ENCODE data around the gene PRRT1B. TPM values are rescaled to one million over a fixed set of nuclear protein-coding genes. Genes with fewer than 3 reads are reported as not detected.

PRRT1B gene
- total and polyA plus RNA-seq, 2 of the 4 experiments (the other 2 are of a cell fraction): not detected

GRCh38 chr9:131596430-131596743 is 51.1 kb downstream of the PRRT1B start:
- Histone ChIP-seq H3K4ac (ENCODE audit: low read depth, low read length) (no peak overlapping the region), H2AK9ac (replicated peaks; ENCODE audit: low read depth, low read length, poor library complexity) (peak overlapping the region; percentile 37), H3K36me3 (ENCODE audit: control insufficient read depth, insufficient read depth, low read length) (peaks cover 39% of the 10 kb centered on the region), H4K91ac (ENCODE audit: insufficient read depth, low read depth, low read length) (no peak overlapping the region), H4K8ac (ENCODE audit: low read depth in 2 of 2, low read length in 2 of 2) (no peak overlapping the region), H3K4me3 (ENCODE audit: insufficient read depth, low read depth, low read length) (no peak overlapping the region), H2BK20ac (ENCODE audit: low read depth, low read length) (no peak overlapping the region), H2AK5ac (ENCODE audit: low read depth, low read length) (no peak overlapping the region), H3K14ac (replicated peaks; ENCODE audit: low read depth, low read length) (no peak overlapping the region), H3K9ac (ENCODE audit: low read depth, low read length) (no peak overlapping the region), H2BK15ac (ENCODE audit: low read depth, low read length) (no peak overlapping the region), H3K27ac (ENCODE audit: insufficient read depth, low read length) (no peak overlapping the region), H3K18ac (ENCODE audit: low read depth, low read length) (no peak overlapping the region), H3K9me1 (ENCODE audit: insufficient read depth, low read length) (peaks cover 9% of the 10 kb centered on the region; the same call in 1 of the 2 replicates), H2BK5ac (ENCODE audit: low read depth, low read length, poor library complexity, severe bottlenecking) (no peak overlapping the region), H3K4me2 (ENCODE audit: low read depth, low read length) (no peak overlapping the region), H3K4me1 (ENCODE audit: control insufficient read depth, insufficient read depth, low read length) (0 out of 2 replicates have a peak, but pooled peaks cover 3% of the 10 kb centered on the region), H2AFZ (replicated peaks; ENCODE audit: low read length, poor library complexity) (no peak overlapping the region), H3K79me1 (ENCODE audit: low read depth in 1 of 2, low read length in 2 of 2) (no peaks in the 10 kb centered on the region), H4K20me1 (ENCODE audit: insufficient read depth, low read length) (no peaks in the 10 kb centered on the region; the same call in 1 of the 2 replicates), H4K5ac (ENCODE audit: low read depth, low read length) (no peak overlapping the region), H3K23ac (ENCODE audit: low read depth, low read length) (no peak overlapping the region), H3K27me3 (ENCODE audit: control insufficient read depth, insufficient read depth, low read length) (no peaks in the 10 kb centered on the region), H3K56ac (ENCODE audit: extremely low read depth, insufficient read depth, low read length) (no peak overlapping the region), H2BK120ac (ENCODE audit: low read depth, low read length) (no peak overlapping the region), H3K9me3 (ENCODE audit: control insufficient read depth, insufficient read depth, low read length) (no peaks in the 10 kb centered on the region)
- DNase-seq (no peak), ATAC-seq (ENCODE audit: low read depth) (no peak)
- intact Hi-C loops (cut with micrococcal nuclease) (no loop called here), in situ Hi-C loops (cut with MboI; ENCODE audit: low sequenced_read_pairs) (loop anchor here (25.0 kb wide), 1 partner anchor 666 kb away; no protein-coding TSS in a partner anchor), dilution Hi-C loops (cut with HindIII; ENCODE audit: low sequenced_read_pairs, unreplicated experiment) (no loop called here)
- POLR2A ChIA-PET (ENCODE audit: unreplicated experiment): no interaction called here
- WGBS, 2 experiments (ENCODE audit: extremely low coverage in 2 of 2, insufficient read length in 1 of 2): 100% methylated on average over 2 of the region's 4 CpGs; no CpG with 5 or more reads in 1 of the 2 experiments
- TF ChIP-seq MAFK (IDR thresholded peaks at IDR 0.05; ENCODE audit: low read depth, low read length): no peak
- TF ChIP-seq MAZ (IDR thresholded peaks at IDR 0.05; ENCODE audit: borderline replicate concordance, low read depth, low read length): no peak
- no peak for TF ChIP-seq ELK1 (IDR thresholded peaks at IDR 0.05; ENCODE audit: borderline replicate concordance, low read depth, low read length)
- no peak for TF ChIP-seq RCOR1 (IDR thresholded peaks at IDR 0.05; ENCODE audit: insufficient replicate concordance, low read length)
- TF ChIP-seq NFE2L2 (IDR thresholded peaks at IDR 0.05; ENCODE audit: low read depth, low read length): no peak
- no peak for TF ChIP-seq FOS (IDR thresholded peaks at IDR 0.05; ENCODE audit: low read depth, low read length)
- TF ChIP-seq MXI1 (IDR thresholded peaks at IDR 0.05; ENCODE audit: borderline replicate concordance, low read depth, low read length): no peak
- TF ChIP-seq CHD1 (IDR thresholded peaks at IDR 0.05; ENCODE audit: low read depth, low read length): no peak
- no peak for TF ChIP-seq CTCF (conservative IDR thresholded peaks at IDR 0.05; ENCODE audit: low read depth, low read length)
- TF ChIP-seq RFX5 (IDR thresholded peaks at IDR 0.05; ENCODE audit: low read depth, low read length): no peak
- no peak for TF ChIP-seq USF2 (IDR thresholded peaks at IDR 0.05; ENCODE audit: low read depth, low read length)
- no peak for TF ChIP-seq SMC3 (IDR thresholded peaks at IDR 0.05; ENCODE audit: low read depth, low read length)
- no peak for TF ChIP-seq CEBPB (IDR thresholded peaks at IDR 0.05; ENCODE audit: low read depth, low read length)
- no peak for TF ChIP-seq BHLHE40 (IDR thresholded peaks at IDR 0.05; ENCODE audit: low read depth, low read length)
- no peak for TF ChIP-seq POLR2A (IDR thresholded peaks at IDR 0.05; ENCODE audit: low read depth, low read length)
- TF ChIP-seq RAD21 (IDR thresholded peaks at IDR 0.05; ENCODE audit: low read length): no peak
- BruUV-seq (replicated peaks): no TSS peak
- CTCF ChIA-PET: no interaction called here

Data from IMR-90 (cell line).